ENCODE data around the gene GHRHR.

DNA sequence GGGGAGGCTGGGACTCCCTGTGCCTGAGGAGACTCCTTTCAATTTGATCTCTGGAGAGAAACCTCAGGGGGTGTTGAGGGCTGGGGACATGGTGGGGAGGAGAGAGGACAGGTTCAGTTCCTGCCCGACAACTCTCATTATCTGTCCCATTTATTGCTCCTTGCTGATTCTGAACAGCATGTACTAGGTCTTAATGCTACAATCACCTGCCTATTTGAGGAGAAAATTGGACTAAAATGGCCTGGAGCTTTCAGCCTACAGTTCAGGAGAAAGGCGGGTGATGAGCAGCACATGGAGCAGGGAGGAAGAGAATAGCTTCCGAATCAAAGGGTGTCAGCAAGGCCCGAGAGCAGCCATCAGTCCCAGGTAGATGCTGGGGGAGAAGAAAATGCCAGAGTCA, 58.4 kb downstream of the GHRHR start:
- TF ChIP-seq POLR2A (IDR thresholded peaks at IDR 0.05), result no peak
- TF ChIP-seq CTCF (IDR thresholded peaks at IDR 0.05), result no peak

Measured in heart left ventricle (tissue), 13 donors.